ENCODE results near the gene PCBD1. TPM values are rescaled to one million over a fixed set of nuclear protein-coding genes. Genes with fewer than 3 reads are reported as not detected.
A peak's percentile ranks its signal among the peaks of the same experiment; 100 is the strongest.
"Not testable (repeated sequence)": the region's sequence is repeated elsewhere in the genome, so short reads cannot be mapped to it uniquely, and the experiment has no call there.

PCBD1 gene
- polyA plus RNA-seq, 4 donors: 67.3 to 178 (median 112) TPM

GRCh38 chr10:70874061-70874460 lies 14.3 kb downstream of the PCBD1 start:
- H3K36me3 ChIP-seq (ENCODE audit: control insufficient read depth in 3 of 3, insufficient read depth in 2 of 3, low read depth in 1 of 3, low read length in 3 of 3): peaks cover 14 to 61% (median 15%) of the 10 kb centered on the region in 3 donors
- WGBS, 3 donors: 83 to 87% (median 85%) methylated on average over 7 of the region's 7 CpGs
- FAIRE-seq: no peak

GRCh38 chr10:70872291-70872690 lies 16.1 kb downstream of the PCBD1 start:
- Histone ChIP-seq H3K4me3 (ENCODE audit: low read depth in 1 of 3, low read length in 3 of 3) (no peak overlapping the region), H3K27ac (ENCODE audit: low read depth in 1 of 3, low read length in 2 of 3) (peak overlapping the region in 1 of 3 donors; percentile 51), H3K9me3 (ENCODE audit: control insufficient read depth in 2 of 2, insufficient read depth in 1 of 2, low read depth in 1 of 2, low read length in 1 of 2) (no peaks in the 10 kb centered on the region), H3K4me1 (ENCODE audit: control insufficient read depth in 3 of 3, insufficient read depth in 2 of 3, low read depth in 1 of 3, low read length in 2 of 3) (peaks cover 0 to 4% (median 0%) of the 10 kb centered on the region in 3 donors), H3K36me3 (ENCODE audit: control insufficient read depth in 3 of 3, insufficient read depth in 2 of 3, low read depth in 1 of 3, low read length in 3 of 3) (peaks cover 10 to 50% (median 15%) of the 10 kb centered on the region in 3 donors), H3K27me3 (ENCODE audit: control insufficient read depth in 3 of 3, insufficient read depth in 3 of 3, low read length in 3 of 3) (no peaks in the 10 kb centered on the region)
- FAIRE-seq: no peak
- 53 to 82% (median 79%) methylated on average over 7 of the region's 7 CpGs for WGBS, 3 donors
- peak; percentile 59 to 85 for DNase-seq

More at GRCh38 chr10:70874061-70874460, 14.3 kb downstream of the PCBD1 start:
- Histone ChIP-seq H3K27me3 (ENCODE audit: control insufficient read depth in 3 of 3, insufficient read depth in 3 of 3, low read length in 3 of 3) (no peaks in the 10 kb centered on the region), H3K4me1 (ENCODE audit: control insufficient read depth in 3 of 3, insufficient read depth in 2 of 3, low read depth in 1 of 3, low read length in 2 of 3) (peaks cover 0 to 4% (median 0%) of the 10 kb centered on the region in 3 donors), H3K4me3 (ENCODE audit: low read depth in 1 of 3, low read length in 3 of 3) (no peak overlapping the region), H3K9me3 (ENCODE audit: control insufficient read depth in 2 of 2, insufficient read depth in 1 of 2, low read depth in 1 of 2, low read length in 1 of 2) (no peaks in the 10 kb centered on the region), H3K27ac (ENCODE audit: low read depth in 1 of 3, low read length in 2 of 3) (no peak overlapping the region)
- DNase-seq: no peak

- H3K36me3 ChIP-seq (ENCODE audit: control insufficient read depth in 3 of 3, insufficient read depth in 2 of 3, low read depth in 1 of 3, low read length in 3 of 3): peaks cover 0 to 38% (median 6%) of the 10 kb centered on the region in 3 donors
- FAIRE-seq (no peak), DNase-seq (peak in 1 of 2 donors; percentile 43)
- H3K27ac ChIP-seq (ENCODE audit: low read depth in 1 of 3, low read length in 2 of 3): no peak overlapping the region
- no peaks in the 10 kb centered on the region for H3K27me3 ChIP-seq (ENCODE audit: control insufficient read depth in 3 of 3, insufficient read depth in 3 of 3, low read length in 3 of 3)
- H3K4me1 ChIP-seq (ENCODE audit: control insufficient read depth in 3 of 3, insufficient read depth in 2 of 3, low read depth in 1 of 3, low read length in 2 of 3): no peaks in the 10 kb centered on the region
- WGBS, 3 donors: 55 to 86% (median 71%) methylated on average over 4 of the region's 4 CpGs
- no peaks in the 10 kb centered on the region for H3K9me3 ChIP-seq (ENCODE audit: control insufficient read depth in 2 of 2, insufficient read depth in 1 of 2, low read depth in 1 of 2, low read length in 1 of 2)
- H3K4me3 ChIP-seq (ENCODE audit: low read depth in 1 of 3, low read length in 3 of 3): no peak overlapping the region
Observed at GRCh38 chr10:70866424-70866823, 21.9 kb downstream of the PCBD1 start.

- no peak for FAIRE-seq
- no peak overlapping the region for H3K27ac ChIP-seq (ENCODE audit: low read depth in 1 of 3, low read length in 2 of 3)
- 91 to 97% (median 92%) methylated on average over 1 of the region's 1 CpG for WGBS, 3 donors
Observed at GRCh38 chr10:70864935-70865334, 23.4 kb downstream of the PCBD1 start.

GRCh38 chr10:70863470-70864160 lies 24.8 kb downstream of the PCBD1 start:
- Histone ChIP-seq H3K4me3 (ENCODE audit: low read depth in 1 of 3, low read length in 3 of 3) (no peak overlapping the region), H3K27me3 (ENCODE audit: control insufficient read depth in 3 of 3, insufficient read depth in 3 of 3, low read length in 3 of 3) (no peaks in the 10 kb centered on the region), H3K36me3 (ENCODE audit: control insufficient read depth in 3 of 3, insufficient read depth in 2 of 3, low read depth in 1 of 3, low read length in 3 of 3) (peaks cover 3 to 17% (median 9%) of the 10 kb centered on the region in 3 donors), H3K4me1 (ENCODE audit: control insufficient read depth in 3 of 3, insufficient read depth in 2 of 3, low read depth in 1 of 3, low read length in 2 of 3) (no peaks in the 10 kb centered on the region), H3K9me3 (ENCODE audit: control insufficient read depth in 2 of 2, insufficient read depth in 1 of 2, low read depth in 1 of 2, low read length in 1 of 2) (no peaks in the 10 kb centered on the region), H3K27ac (ENCODE audit: low read depth in 1 of 3, low read length in 2 of 3) (no peak overlapping the region)
- DNase-seq (no peak), FAIRE-seq (no peak)

More at GRCh38 chr10:70864935-70865334, 23.4 kb downstream of the PCBD1 start:
- Histone ChIP-seq H3K9me3 (ENCODE audit: control insufficient read depth in 2 of 2, insufficient read depth in 1 of 2, low read depth in 1 of 2, low read length in 1 of 2) (no peaks in the 10 kb centered on the region), H3K36me3 (ENCODE audit: control insufficient read depth in 3 of 3, insufficient read depth in 2 of 3, low read depth in 1 of 3, low read length in 3 of 3) (peaks cover 0 to 25% (median 10%) of the 10 kb centered on the region in 3 donors), H3K4me1 (ENCODE audit: control insufficient read depth in 3 of 3, insufficient read depth in 2 of 3, low read depth in 1 of 3, low read length in 2 of 3) (no peaks in the 10 kb centered on the region), H3K27me3 (ENCODE audit: control insufficient read depth in 3 of 3, insufficient read depth in 3 of 3, low read length in 3 of 3) (no peaks in the 10 kb centered on the region), H3K4me3 (ENCODE audit: low read depth in 1 of 3, low read length in 3 of 3) (no peak overlapping the region)
- DNase-seq: no peak

- not testable (repeated sequence) for H3K4me3 ChIP-seq (ENCODE audit: low read depth in 1 of 3, low read length in 3 of 3); H3K4me1 ChIP-seq (ENCODE audit: control insufficient read depth in 3 of 3, insufficient read depth in 2 of 3, low read depth in 1 of 3, low read length in 2 of 3); H3K27ac ChIP-seq (ENCODE audit: low read depth in 1 of 3, low read length in 2 of 3); FAIRE-seq; DNase-seq; H3K9me3 ChIP-seq (ENCODE audit: control insufficient read depth in 2 of 2, insufficient read depth in 1 of 2, low read depth in 1 of 2, low read length in 1 of 2); H3K27me3 ChIP-seq (ENCODE audit: control insufficient read depth in 3 of 3, insufficient read depth in 3 of 3, low read length in 3 of 3)
- WGBS, 3 donors: 95 to 98% (median 96%) methylated on average over 27 to 42 of the region's 42 CpGs
- peaks cover 3 to 20% (median 12%) of the 10 kb centered on the region in 3 donors for H3K36me3 ChIP-seq (ENCODE audit: control insufficient read depth in 3 of 3, insufficient read depth in 2 of 3, low read depth in 1 of 3, low read length in 3 of 3)
Observed at GRCh38 chr10:70861495-70862197, 26.7 kb downstream of the PCBD1 start.

GRCh38 chr10:70858759-70859158 lies 29.6 kb downstream of the PCBD1 start:
- H3K4me3 ChIP-seq (ENCODE audit: low read depth in 1 of 3, low read length in 3 of 3): no peak overlapping the region
- H3K9me3 ChIP-seq (ENCODE audit: control insufficient read depth in 2 of 2, insufficient read depth in 1 of 2, low read depth in 1 of 2, low read length in 1 of 2): no peaks in the 10 kb centered on the region
- H3K27ac ChIP-seq (ENCODE audit: low read depth in 1 of 3, low read length in 2 of 3): no peak overlapping the region
- DNase-seq (no peak), FAIRE-seq (no peak)
- H3K4me1 ChIP-seq (ENCODE audit: control insufficient read depth in 3 of 3, insufficient read depth in 2 of 3, low read depth in 1 of 3, low read length in 2 of 3): peaks cover 0 to 2% (median 2%) of the 10 kb centered on the region in 3 donors
- no peaks in the 10 kb centered on the region for H3K27me3 ChIP-seq (ENCODE audit: control insufficient read depth in 3 of 3, insufficient read depth in 3 of 3, low read length in 3 of 3)
- WGBS, 3 donors: 60 to 80% (median 64%) methylated on average over 5 of the region's 5 CpGs
- peaks cover 3 to 25% (median 12%) of the 10 kb centered on the region in 3 donors for H3K36me3 ChIP-seq (ENCODE audit: control insufficient read depth in 3 of 3, insufficient read depth in 2 of 3, low read depth in 1 of 3, low read length in 3 of 3)

- no peak overlapping the region for H3K27ac ChIP-seq (ENCODE audit: low read depth in 1 of 3, low read length in 2 of 3)
- H3K4me1 ChIP-seq (ENCODE audit: control insufficient read depth in 3 of 3, insufficient read depth in 2 of 3, low read depth in 1 of 3, low read length in 2 of 3): peaks cover 0 to 14% (median 9%) of the 10 kb centered on the region in 3 donors
- H3K27me3 ChIP-seq (ENCODE audit: control insufficient read depth in 3 of 3, insufficient read depth in 3 of 3, low read length in 3 of 3): no peaks in the 10 kb centered on the region
- 65 to 75% (median 69%) methylated on average over 2 of the region's 2 CpGs for WGBS, 3 donors
- H3K36me3 ChIP-seq (ENCODE audit: control insufficient read depth in 3 of 3, insufficient read depth in 2 of 3, low read depth in 1 of 3, low read length in 3 of 3): peaks cover 8 to 24% (median 12%) of the 10 kb centered on the region in 3 donors
- DNase-seq (no peak), FAIRE-seq (no peak)
- H3K9me3 ChIP-seq (ENCODE audit: control insufficient read depth in 2 of 2, insufficient read depth in 1 of 2, low read depth in 1 of 2, low read length in 1 of 2): no peaks in the 10 kb centered on the region
- H3K4me3 ChIP-seq (ENCODE audit: low read depth in 1 of 3, low read length in 3 of 3): no peak overlapping the region
Observed at GRCh38 chr10:70856454-70856853, 31.9 kb downstream of the PCBD1 start.

All from small intestine (tissue), 7 donors.